Brain microvascular endothelial cell (primary cell): ENCODE results near the gene CNTNAP2.

Source experiments
- DNase-seq: peaks from one replicate; pipeline ENCODE4 v3.0.0-alpha.2; 2020
- H3K27ac ChIP-seq: fragments of 250-450 bp; sonication (Bioruptor Pico); 2 replicates; pipeline ENCODE4 v1.5.1; 2020; ENCODE audit warnings: mild to moderate bottlenecking, moderate library complexity
- H3K27me3 ChIP-seq: fragments of 250-450 bp; sonication (Bioruptor Pico); replicated peaks from 2 replicates; pipeline ENCODE4 v1.5.1; 2020; ENCODE audit warnings: mild to moderate bottlenecking
- H3K36me3 ChIP-seq: fragments of 250-450 bp; sonication (Bioruptor Pico); replicated peaks from 2 replicates; pipeline ENCODE4 v1.5.1; 2020; ENCODE audit warnings: mild to moderate bottlenecking
- H3K4me3 ChIP-seq: 2 replicates; pipeline ENCODE4 v1.5.1; 2011; ENCODE audit warnings: low read depth, mild to moderate bottlenecking, control low read depth, low read length, moderate library complexity
- CTCF ChIP-seq: IDR thresholded peaks from 2 replicates; pipeline ENCODE4 v1.5.1; 2011; ENCODE audit warnings: low read depth, mild to moderate bottlenecking, moderate library complexity, low read length, control low read depth, inconsistent platforms; ENCODE audit errors: missing control alignments
- in situ Hi-C: cut with HindIII; loops from 2 replicates; pipeline ENCODE4 v1.10.0; 2017; ENCODE audit warnings: low sequenced_read_pairs, low pct_ligation_motif_present

The CNTNAP2 gene

DNA sequence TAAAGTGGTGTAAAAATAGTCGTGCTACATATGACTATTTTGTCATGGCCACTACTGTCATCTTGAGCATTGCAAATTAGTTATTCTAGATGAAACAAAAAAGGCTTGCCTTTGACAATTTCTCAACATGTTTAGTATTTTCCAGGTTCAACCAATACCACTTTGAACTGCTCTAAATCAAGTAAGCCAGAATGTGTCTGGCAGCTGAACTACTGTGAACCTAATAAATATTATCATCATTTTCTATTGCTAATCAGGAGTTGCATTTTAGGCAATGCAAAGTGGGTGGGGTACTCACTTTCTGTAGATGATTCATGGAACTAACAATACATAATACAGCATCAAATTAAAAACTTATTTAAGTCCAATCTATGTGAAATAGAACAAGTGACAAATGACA, 877.2 kb downstream of the CNTNAP2 start:
- in situ Hi-C loops = no loop called here
- Histone ChIP-seq H3K27me3 (no peaks in the 10 kb centered on the region), H3K36me3 (no peaks in the 10 kb centered on the region), H3K27ac (no peak overlapping the region), H3K4me3 (no peak overlapping the region)
- TF ChIP-seq CTCF = no peak
- DNase-seq = no peak

DNA sequence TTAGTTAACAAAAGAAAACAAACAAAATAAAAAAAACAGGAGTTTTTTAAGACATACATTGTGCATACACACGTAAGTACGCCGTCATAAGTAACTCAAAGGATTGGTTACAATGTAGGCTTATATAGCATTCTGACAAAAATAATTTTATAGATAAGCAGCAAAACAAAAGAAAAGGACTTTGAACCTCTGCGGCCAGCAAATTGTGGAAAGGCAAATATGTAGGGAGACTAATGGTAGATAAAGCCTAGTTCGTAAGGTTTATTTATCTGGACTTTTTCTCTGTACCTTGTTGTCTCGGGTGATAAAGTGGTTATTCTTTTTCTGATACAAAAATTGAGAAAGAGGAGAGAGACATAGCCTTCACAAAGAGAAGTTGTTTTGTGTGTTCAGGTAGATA, 891.9 kb downstream of the CNTNAP2 start:
- TF ChIP-seq CTCF = no peak
- Histone ChIP-seq H3K27ac (no peak overlapping the region), H3K4me3 (no peak overlapping the region), H3K27me3 (no peaks in the 10 kb centered on the region), H3K36me3 (no peaks in the 10 kb centered on the region)
- in situ Hi-C loops = no loop called here
- DNase-seq = no peak

- no peak for DNase-seq
These were observed 896.1 kb downstream of the CNTNAP2 start for GRCh38 chr7:147012666-147013065.

GRCh38 chr7:147013825-147014224, 897.2 kb downstream of the CNTNAP2 start:
- Histone ChIP-seq H3K36me3 (no peaks in the 10 kb centered on the region), H3K4me3 (no peak overlapping the region), H3K27ac (no peak overlapping the region), H3K27me3 (no peaks in the 10 kb centered on the region)
- no peak for TF ChIP-seq CTCF
- in situ Hi-C loops = no loop called here
- peak; percentile 47 for DNase-seq

More at GRCh38 chr7:147012666-147013065, 896.1 kb downstream of the CNTNAP2 start:
- no peak for TF ChIP-seq CTCF
- no peaks in the 10 kb centered on the region for H3K27me3 ChIP-seq
- H3K4me3 ChIP-seq = no peak overlapping the region
- H3K36me3 ChIP-seq = no peaks in the 10 kb centered on the region
- in situ Hi-C loops = no loop called here
- no peak overlapping the region for H3K27ac ChIP-seq

- Histone ChIP-seq H3K4me3 (no peak overlapping the region), H3K27me3 (no peaks in the 10 kb centered on the region), H3K27ac (no peak overlapping the region), H3K36me3 (no peaks in the 10 kb centered on the region)
- no peak for TF ChIP-seq CTCF
- in situ Hi-C loops = no loop called here
- no peak for DNase-seq
These were observed 897.8 kb downstream of the CNTNAP2 start for GRCh38 chr7:147014286-147014955.

- Histone ChIP-seq H3K4me3 (no peak overlapping the region), H3K27me3 (no peaks in the 10 kb centered on the region), H3K36me3 (no peaks in the 10 kb centered on the region), H3K27ac (no peak overlapping the region)
- DNase-seq = no peak
- in situ Hi-C loops = no loop called here
- no peak for TF ChIP-seq CTCF
These were observed 899.4 kb downstream of the CNTNAP2 start for GRCh38 chr7:147015999-147016398.
